Liver (tissue), 9 donors: ENCODE measurements around the gene DDX31. TPM values are rescaled to one million over a fixed set of nuclear protein-coding genes. Genes with fewer than 3 reads are reported as not detected.

Experiments
- DNase-seq: peaks from one replicate; pipeline ENCODE4 v3.0.0-alpha.2; 2017; ENCODE audit warnings: low spot score
- H3K27ac ChIP-seq, 2 donors: one replicate each; pipeline ENCODE4 v1.7.0; 2013; ENCODE audit warnings: inconsistent platforms in 2 of 2, low read length in 2 of 2, control low read depth in 1 of 2, low read depth in 1 of 2, mild to moderate bottlenecking in 1 of 2
- H3K27me3 ChIP-seq, 4 donors: one replicate each; pipeline versions ENCODE4 v1.6.1 to v1.7.0; 2013; ENCODE audit warnings: low read length in 3 of 4, inconsistent platforms in 1 of 4, mild to moderate bottlenecking in 1 of 4, moderate library complexity in 1 of 4; ENCODE audit not compliant: control insufficient read depth in 4 of 4, insufficient read depth in 4 of 4
- H3K36me3 ChIP-seq, 4 donors: one replicate each; pipeline versions ENCODE4 v1.6.1 to v1.7.0; 2013; ENCODE audit warnings: low read length in 3 of 4, mild to moderate bottlenecking in 3 of 4, low read depth in 1 of 4, moderate library complexity in 1 of 4; ENCODE audit not compliant: control insufficient read depth in 4 of 4, insufficient read depth in 3 of 4
- H3K4me1 ChIP-seq, 4 donors: one replicate each; pipeline versions ENCODE4 v1.6.1 to v1.7.0; 2013; ENCODE audit warnings: low read length in 3 of 4, mild to moderate bottlenecking in 3 of 4, moderate library complexity in 1 of 4; ENCODE audit not compliant: control insufficient read depth in 4 of 4, insufficient read depth in 4 of 4
- H3K4me3 ChIP-seq, 3 donors: one replicate each; pipeline versions ENCODE4 v1.6.1 to v1.7.0; 2013; ENCODE audit warnings: low read length in 3 of 3, control low read depth in 1 of 3, low read depth in 1 of 3, mild to moderate bottlenecking in 1 of 3
- H3K9ac ChIP-seq, 2 donors: one replicate each; pipeline ENCODE4 v1.7.0; 2013; ENCODE audit warnings: low read length in 2 of 2, mild to moderate bottlenecking in 2 of 2, moderate library complexity in 2 of 2, control low read depth in 1 of 2, low read depth in 1 of 2
- H3K9me3 ChIP-seq, 4 donors: one replicate each; pipeline versions ENCODE4 v1.6.1 to v1.7.0; 2013; ENCODE audit warnings: low read length in 3 of 4; ENCODE audit not compliant: control insufficient read depth in 4 of 4
- EGR1 ChIP-seq, 2 donors: IDR thresholded peaks; 2 replicates each; pipeline ENCODE4 v1.6.1; 2016 to 2018; ENCODE audit warnings: antibody characterized with exemption in 2 of 2, low read depth in 2 of 2
- FOXA1 ChIP-seq: IDR thresholded peaks from 2 replicates; pipeline ENCODE4 v1.6.1; 2016; ENCODE audit warnings: antibody characterized with exemption
- FOXA2 ChIP-seq: IDR thresholded peaks from 2 replicates; pipeline ENCODE4 v1.6.1; 2016; ENCODE audit warnings: antibody characterized with exemption
- GABPA ChIP-seq, 2 donors: IDR thresholded peaks in 1 of 2; conservative IDR thresholded peaks in 1 of 2; 2 replicates each; pipeline ENCODE4 v1.6.1; 2016; ENCODE audit warnings: antibody characterized with exemption in 2 of 2, mild to moderate bottlenecking in 1 of 2, moderate library complexity in 1 of 2
- HNF4A ChIP-seq, 2 donors: conservative IDR thresholded peaks; 2 replicates each; pipeline ENCODE4 v1.6.1; 2016; ENCODE audit warnings: antibody characterized with exemption in 2 of 2, mild to moderate bottlenecking in 2 of 2
- HNF4G ChIP-seq: IDR thresholded peaks from 2 replicates; pipeline ENCODE4 v1.6.1; 2016; ENCODE audit warnings: antibody characterized with exemption
- JUND ChIP-seq, 2 donors: IDR thresholded peaks; 2 replicates each; pipeline ENCODE4 v1.6.1; 2016; ENCODE audit warnings: antibody characterized with exemption in 2 of 2
- NR2F2 ChIP-seq: IDR thresholded peaks from 2 replicates; pipeline ENCODE4 v1.6.1; 2016; ENCODE audit warnings: antibody characterized with exemption
- RAD21 ChIP-seq, 2 donors: IDR thresholded peaks; 2 replicates each; pipeline ENCODE4 v1.6.1; 2016; ENCODE audit warnings: antibody characterized with exemption in 2 of 2, mild to moderate bottlenecking in 2 of 2
- RXRA ChIP-seq, 2 donors: IDR thresholded peaks; 2 replicates each; pipeline ENCODE4 v1.6.1; 2017 to 2018; ENCODE audit warnings: antibody characterized with exemption in 2 of 2, mild to moderate bottlenecking in 1 of 2
- SP1 ChIP-seq: IDR thresholded peaks from 2 replicates; pipeline ENCODE4 v1.6.1; 2018; ENCODE audit warnings: antibody characterized with exemption, mild to moderate bottlenecking
- TAF1 ChIP-seq: conservative IDR thresholded peaks from 2 replicates; pipeline ENCODE4 v1.6.1; 2016; ENCODE audit warnings: antibody characterized with exemption, mild to moderate bottlenecking
- YY1 ChIP-seq: IDR thresholded peaks from 2 replicates; pipeline ENCODE4 v1.6.1; 2016; ENCODE audit warnings: antibody characterized with exemption, mild to moderate bottlenecking
- WGBS: extraction: QIAGEN DNeasy Blood & Tissue Kit; methylation state at CpG from one replicate; pipeline ENCODE4 v1.1.7; 2013; 5-methylcytosine and 5-hydroxymethylcytosine counted together
- polyA plus RNA-seq, 2 donors: library from polyadenylated mRNA; stranded (reverse) in 1 of 2; unstranded in 1 of 2; fragments of 200-250 nt in 1 of 2; fragments of >200 nt in 1 of 2; fragmentation: Nextera tagmentation in 1 of 2; extraction: Ambion mirVana in 1 of 2; gene quantifications; one replicate each; pipeline versions ENCODE4 v1.2.1 to v1.2.3, GENCODE V29; 2013 to 2015
- total RNA-seq, 2 donors: library from RNA; depleted of rRNA; stranded (reverse); fragments of >200 nt; gene quantifications; one replicate each; pipeline ENCODE4 v1.2.3, GENCODE V29; 2014
- TF ChIP-seq, protein P1 (sequence below): IDR thresholded peaks from 2 replicates; pipeline ENCODE4 v1.6.1; 2016; ENCODE audit warnings: antibody characterized with exemption
- TF ChIP-seq, protein P2 (sequence below): IDR thresholded peaks from 2 replicates; pipeline ENCODE4 v1.6.1; 2016; ENCODE audit warnings: antibody characterized with exemption, mild to moderate bottlenecking
- TF ChIP-seq, protein P3 (sequence below): IDR thresholded peaks from 2 replicates; pipeline ENCODE4 v1.6.1; 2016; ENCODE audit warnings: antibody characterized with exemption
- TF ChIP-seq, protein P4 (sequence below): fragments of 150-350 bp; IDR thresholded peaks from 2 replicates; pipeline ENCODE4 v1.5.1; 2017; ENCODE audit warnings: improper control_type of control experiment, low read depth, low read length; ENCODE audit not compliant: missing input control
- TF ChIP-seq, protein P5 (sequence below): IDR thresholded peaks from 2 replicates; pipeline ENCODE4 v1.6.1; 2016; ENCODE audit warnings: antibody characterized with exemption
- donor health status: healthy.
- donor health status: healthy.
- donor health status: healthy.
- donor health status: healthy.
- donor health status: healthy.

Gene DDX31
- total and polyA plus RNA-seq, 4 donors: 2.5 to 9.6 (median 4.5) TPM

DNA sequence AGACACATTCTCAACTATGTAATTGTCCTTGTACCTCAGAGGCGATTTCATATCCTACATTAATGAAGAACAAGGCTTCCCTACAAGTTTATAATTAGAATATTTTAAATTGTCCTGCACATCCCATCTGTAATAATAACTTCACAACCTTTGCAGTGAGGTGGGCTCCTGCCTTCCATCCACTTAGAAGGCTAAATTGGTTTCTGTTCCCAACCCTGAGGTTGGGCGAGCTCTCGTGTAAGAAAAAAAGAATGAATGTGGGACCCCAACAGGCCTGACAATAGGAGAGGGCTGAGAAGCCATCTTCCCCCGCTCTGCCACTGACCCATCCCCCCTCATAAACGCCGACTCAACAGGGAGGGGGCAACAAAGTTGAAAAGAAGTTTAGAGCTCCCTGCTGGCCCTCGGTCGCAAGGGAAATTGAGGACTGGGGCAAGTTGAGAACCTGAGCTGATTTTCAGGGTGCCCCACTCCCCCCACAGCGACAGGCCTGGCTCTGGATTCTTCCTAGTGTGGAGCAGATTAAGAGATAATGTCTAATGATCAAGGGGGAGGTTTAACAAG, 78.0 kb downstream of the DDX31 start:
- DNase-seq: no peak
- Histone ChIP-seq H3K9ac (no peak overlapping the region), H3K4me3 (no peak overlapping the region), H3K27ac (no peak overlapping the region), H3K9me3 (no peaks in the 10 kb centered on the region), H3K36me3 (peaks cover 0 to 20% (median 15%) of the 10 kb centered on the region in 4 donors), H3K4me1 (peaks cover 0 to 5% (median 2%) of the 10 kb centered on the region in 4 donors), H3K27me3 (peaks cover 0 to 23% (median 6%) of the 10 kb centered on the region in 4 donors)
- TF ChIP-seq TAF1: no peak
- no peak for TF ChIP-seq SP1
- TF ChIP-seq, protein P1, sequence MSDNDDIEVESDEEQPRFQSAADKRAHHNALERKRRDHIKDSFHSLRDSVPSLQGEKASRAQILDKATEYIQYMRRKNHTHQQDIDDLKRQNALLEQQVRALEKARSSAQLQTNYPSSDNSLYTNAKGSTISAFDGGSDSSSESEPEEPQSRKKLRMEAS: no peak
- TF ChIP-seq, protein P2, sequence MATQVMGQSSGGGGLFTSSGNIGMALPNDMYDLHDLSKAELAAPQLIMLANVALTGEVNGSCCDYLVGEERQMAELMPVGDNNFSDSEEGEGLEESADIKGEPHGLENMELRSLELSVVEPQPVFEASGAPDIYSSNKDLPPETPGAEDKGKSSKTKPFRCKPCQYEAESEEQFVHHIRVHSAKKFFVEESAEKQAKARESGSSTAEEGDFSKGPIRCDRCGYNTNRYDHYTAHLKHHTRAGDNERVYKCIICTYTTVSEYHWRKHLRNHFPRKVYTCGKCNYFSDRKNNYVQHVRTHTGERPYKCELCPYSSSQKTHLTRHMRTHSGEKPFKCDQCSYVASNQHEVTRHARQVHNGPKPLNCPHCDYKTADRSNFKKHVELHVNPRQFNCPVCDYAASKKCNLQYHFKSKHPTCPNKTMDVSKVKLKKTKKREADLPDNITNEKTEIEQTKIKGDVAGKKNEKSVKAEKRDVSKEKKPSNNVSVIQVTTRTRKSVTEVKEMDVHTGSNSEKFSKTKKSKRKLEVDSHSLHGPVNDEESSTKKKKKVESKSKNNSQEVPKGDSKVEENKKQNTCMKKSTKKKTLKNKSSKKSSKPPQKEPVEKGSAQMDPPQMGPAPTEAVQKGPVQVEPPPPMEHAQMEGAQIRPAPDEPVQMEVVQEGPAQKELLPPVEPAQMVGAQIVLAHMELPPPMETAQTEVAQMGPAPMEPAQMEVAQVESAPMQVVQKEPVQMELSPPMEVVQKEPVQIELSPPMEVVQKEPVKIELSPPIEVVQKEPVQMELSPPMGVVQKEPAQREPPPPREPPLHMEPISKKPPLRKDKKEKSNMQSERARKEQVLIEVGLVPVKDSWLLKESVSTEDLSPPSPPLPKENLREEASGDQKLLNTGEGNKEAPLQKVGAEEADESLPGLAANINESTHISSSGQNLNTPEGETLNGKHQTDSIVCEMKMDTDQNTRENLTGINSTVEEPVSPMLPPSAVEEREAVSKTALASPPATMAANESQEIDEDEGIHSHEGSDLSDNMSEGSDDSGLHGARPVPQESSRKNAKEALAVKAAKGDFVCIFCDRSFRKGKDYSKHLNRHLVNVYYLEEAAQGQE: no peak
- 49% methylated on average over 9 of the region's 9 CpGs for WGBS

DNA sequence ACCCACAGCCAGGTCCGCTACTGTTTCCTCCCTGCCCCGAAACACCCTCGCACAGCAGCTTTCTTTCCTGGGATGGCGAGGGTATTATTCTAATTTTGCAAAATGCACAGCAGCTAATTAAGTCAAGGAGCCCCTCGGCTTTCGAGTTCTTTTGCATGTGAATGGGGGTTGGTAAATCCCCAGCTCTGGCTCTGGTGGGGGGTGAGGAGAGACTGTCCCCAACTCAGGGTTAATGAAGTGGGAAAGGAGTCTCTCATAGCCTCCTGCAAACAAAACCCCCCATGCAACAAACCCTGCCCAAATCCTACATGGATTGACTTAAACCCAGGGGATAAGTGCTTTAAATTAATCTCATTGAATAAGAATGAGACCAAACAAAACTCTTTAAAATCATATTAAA, 78.5 kb downstream of the DDX31 start:
- peaks cover 0 to 16% (median 13%) of the 10 kb centered on the region in 4 donors for H3K36me3 ChIP-seq
- 20% methylated on average over 6 of the region's 6 CpGs for WGBS
- H3K9me3 ChIP-seq: no peaks in the 10 kb centered on the region
- peaks cover 0 to 27% (median 8%) of the 10 kb centered on the region in 4 donors for H3K27me3 ChIP-seq
- DNase-seq: no peak
- H3K4me3 ChIP-seq: no peak overlapping the region
- no peak for TF ChIP-seq GABPA (IDR thresholded peaks at IDR 0.05 in 1 of 2, conservative IDR thresholded peaks at IDR 0.05 in 1 of 2)
- TF ChIP-seq YY1: no peak
- TF ChIP-seq NR2F2: no peak
- no peak for TF ChIP-seq SP1
- TF ChIP-seq, protein P3, sequence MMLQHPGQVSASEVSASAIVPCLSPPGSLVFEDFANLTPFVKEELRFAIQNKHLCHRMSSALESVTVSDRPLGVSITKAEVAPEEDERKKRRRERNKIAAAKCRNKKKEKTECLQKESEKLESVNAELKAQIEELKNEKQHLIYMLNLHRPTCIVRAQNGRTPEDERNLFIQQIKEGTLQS: no peak
- no peak for TF ChIP-seq RAD21 (IDR thresholded peaks at IDR 0.05)
- no peak for TF ChIP-seq EGR1 (IDR thresholded peaks at IDR 0.05; ENCODE audit: low read depth in 2 of 2)
- TF ChIP-seq JUND (IDR thresholded peaks at IDR 0.05): no peak
- TF ChIP-seq RXRA (IDR thresholded peaks at IDR 0.05): no peak
- TF ChIP-seq HNF4G: no peak
- TF ChIP-seq, protein P4, sequence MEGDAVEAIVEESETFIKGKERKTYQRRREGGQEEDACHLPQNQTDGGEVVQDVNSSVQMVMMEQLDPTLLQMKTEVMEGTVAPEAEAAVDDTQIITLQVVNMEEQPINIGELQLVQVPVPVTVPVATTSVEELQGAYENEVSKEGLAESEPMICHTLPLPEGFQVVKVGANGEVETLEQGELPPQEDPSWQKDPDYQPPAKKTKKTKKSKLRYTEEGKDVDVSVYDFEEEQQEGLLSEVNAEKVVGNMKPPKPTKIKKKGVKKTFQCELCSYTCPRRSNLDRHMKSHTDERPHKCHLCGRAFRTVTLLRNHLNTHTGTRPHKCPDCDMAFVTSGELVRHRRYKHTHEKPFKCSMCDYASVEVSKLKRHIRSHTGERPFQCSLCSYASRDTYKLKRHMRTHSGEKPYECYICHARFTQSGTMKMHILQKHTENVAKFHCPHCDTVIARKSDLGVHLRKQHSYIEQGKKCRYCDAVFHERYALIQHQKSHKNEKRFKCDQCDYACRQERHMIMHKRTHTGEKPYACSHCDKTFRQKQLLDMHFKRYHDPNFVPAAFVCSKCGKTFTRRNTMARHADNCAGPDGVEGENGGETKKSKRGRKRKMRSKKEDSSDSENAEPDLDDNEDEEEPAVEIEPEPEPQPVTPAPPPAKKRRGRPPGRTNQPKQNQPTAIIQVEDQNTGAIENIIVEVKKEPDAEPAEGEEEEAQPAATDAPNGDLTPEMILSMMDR: no peak
- no peak for TF ChIP-seq TAF1
- TF ChIP-seq FOXA1: no peak
- TF ChIP-seq, protein P1: no peak
- no peak for TF ChIP-seq HNF4A (conservative IDR thresholded peaks at IDR 0.05)
- TF ChIP-seq, protein P2: no peak
- TF ChIP-seq FOXA2: no peak
- TF ChIP-seq, protein P5, sequence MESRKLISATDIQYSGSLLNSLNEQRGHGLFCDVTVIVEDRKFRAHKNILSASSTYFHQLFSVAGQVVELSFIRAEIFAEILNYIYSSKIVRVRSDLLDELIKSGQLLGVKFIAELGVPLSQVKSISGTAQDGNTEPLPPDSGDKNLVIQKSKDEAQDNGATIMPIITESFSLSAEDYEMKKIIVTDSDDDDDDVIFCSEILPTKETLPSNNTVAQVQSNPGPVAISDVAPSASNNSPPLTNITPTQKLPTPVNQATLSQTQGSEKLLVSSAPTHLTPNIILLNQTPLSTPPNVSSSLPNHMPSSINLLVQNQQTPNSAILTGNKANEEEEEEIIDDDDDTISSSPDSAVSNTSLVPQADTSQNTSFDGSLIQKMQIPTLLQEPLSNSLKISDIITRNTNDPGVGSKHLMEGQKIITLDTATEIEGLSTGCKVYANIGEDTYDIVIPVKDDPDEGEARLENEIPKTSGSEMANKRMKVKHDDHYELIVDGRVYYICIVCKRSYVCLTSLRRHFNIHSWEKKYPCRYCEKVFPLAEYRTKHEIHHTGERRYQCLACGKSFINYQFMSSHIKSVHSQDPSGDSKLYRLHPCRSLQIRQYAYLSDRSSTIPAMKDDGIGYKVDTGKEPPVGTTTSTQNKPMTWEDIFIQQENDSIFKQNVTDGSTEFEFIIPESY: no peak
- H3K9ac ChIP-seq: no peak overlapping the region
- no peak overlapping the region for H3K27ac ChIP-seq
- peaks cover 0 to 5% (median 2%) of the 10 kb centered on the region in 4 donors for H3K4me1 ChIP-seq
